ENCODE data around the gene MAT1A.

DNA sequence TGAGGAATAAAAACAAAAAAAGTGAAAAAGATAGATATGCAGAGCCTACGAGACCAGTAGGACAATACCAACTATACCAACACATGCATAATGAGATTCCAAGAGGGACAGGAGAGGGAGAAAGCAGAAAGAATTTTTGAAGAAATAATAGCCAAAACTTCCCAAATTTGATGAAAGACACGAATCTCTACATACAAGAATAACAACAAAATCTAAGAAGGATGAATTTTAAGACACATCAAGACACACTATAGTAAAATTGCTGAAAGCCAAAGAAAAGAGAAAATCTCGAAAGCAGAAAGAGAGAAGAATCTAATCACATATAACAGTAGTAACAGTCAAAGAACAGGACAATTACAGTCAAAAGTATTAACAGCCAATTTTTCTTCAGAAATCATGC, 7.5 kb upstream of the MAT1A start:
- no peak for TF ChIP-seq CTCF (IDR thresholded peaks at IDR 0.05)
- no peak for TF ChIP-seq ESRRA (CRISPR knock-in tag; IDR thresholded peaks at IDR 0.05; ENCODE audit: borderline replicate concordance)
- TF ChIP-seq CREM (CRISPR knock-in tag; IDR thresholded peaks at IDR 0.05) = no peak
- no peak for TF ChIP-seq IRF2 (CRISPR knock-in tag; IDR thresholded peaks at IDR 0.05; ENCODE audit: borderline replicate concordance, low read depth)
- TF ChIP-seq, protein P1, sequence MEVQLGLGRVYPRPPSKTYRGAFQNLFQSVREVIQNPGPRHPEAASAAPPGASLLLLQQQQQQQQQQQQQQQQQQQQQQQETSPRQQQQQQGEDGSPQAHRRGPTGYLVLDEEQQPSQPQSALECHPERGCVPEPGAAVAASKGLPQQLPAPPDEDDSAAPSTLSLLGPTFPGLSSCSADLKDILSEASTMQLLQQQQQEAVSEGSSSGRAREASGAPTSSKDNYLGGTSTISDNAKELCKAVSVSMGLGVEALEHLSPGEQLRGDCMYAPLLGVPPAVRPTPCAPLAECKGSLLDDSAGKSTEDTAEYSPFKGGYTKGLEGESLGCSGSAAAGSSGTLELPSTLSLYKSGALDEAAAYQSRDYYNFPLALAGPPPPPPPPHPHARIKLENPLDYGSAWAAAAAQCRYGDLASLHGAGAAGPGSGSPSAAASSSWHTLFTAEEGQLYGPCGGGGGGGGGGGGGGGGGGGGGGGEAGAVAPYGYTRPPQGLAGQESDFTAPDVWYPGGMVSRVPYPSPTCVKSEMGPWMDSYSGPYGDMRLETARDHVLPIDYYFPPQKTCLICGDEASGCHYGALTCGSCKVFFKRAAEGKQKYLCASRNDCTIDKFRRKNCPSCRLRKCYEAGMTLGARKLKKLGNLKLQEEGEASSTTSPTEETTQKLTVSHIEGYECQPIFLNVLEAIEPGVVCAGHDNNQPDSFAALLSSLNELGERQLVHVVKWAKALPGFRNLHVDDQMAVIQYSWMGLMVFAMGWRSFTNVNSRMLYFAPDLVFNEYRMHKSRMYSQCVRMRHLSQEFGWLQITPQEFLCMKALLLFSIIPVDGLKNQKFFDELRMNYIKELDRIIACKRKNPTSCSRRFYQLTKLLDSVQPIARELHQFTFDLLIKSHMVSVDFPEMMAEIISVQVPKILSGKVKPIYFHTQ (CRISPR knock-in tag; IDR thresholded peaks at IDR 0.05) = no peak
- TF ChIP-seq ZNF121 (CRISPR knock-in tag; IDR thresholded peaks at IDR 0.05) = no peak
- TF ChIP-seq E2F5 (CRISPR knock-in tag; IDR thresholded peaks at IDR 0.05) = no peak
- TF ChIP-seq, protein P2, sequence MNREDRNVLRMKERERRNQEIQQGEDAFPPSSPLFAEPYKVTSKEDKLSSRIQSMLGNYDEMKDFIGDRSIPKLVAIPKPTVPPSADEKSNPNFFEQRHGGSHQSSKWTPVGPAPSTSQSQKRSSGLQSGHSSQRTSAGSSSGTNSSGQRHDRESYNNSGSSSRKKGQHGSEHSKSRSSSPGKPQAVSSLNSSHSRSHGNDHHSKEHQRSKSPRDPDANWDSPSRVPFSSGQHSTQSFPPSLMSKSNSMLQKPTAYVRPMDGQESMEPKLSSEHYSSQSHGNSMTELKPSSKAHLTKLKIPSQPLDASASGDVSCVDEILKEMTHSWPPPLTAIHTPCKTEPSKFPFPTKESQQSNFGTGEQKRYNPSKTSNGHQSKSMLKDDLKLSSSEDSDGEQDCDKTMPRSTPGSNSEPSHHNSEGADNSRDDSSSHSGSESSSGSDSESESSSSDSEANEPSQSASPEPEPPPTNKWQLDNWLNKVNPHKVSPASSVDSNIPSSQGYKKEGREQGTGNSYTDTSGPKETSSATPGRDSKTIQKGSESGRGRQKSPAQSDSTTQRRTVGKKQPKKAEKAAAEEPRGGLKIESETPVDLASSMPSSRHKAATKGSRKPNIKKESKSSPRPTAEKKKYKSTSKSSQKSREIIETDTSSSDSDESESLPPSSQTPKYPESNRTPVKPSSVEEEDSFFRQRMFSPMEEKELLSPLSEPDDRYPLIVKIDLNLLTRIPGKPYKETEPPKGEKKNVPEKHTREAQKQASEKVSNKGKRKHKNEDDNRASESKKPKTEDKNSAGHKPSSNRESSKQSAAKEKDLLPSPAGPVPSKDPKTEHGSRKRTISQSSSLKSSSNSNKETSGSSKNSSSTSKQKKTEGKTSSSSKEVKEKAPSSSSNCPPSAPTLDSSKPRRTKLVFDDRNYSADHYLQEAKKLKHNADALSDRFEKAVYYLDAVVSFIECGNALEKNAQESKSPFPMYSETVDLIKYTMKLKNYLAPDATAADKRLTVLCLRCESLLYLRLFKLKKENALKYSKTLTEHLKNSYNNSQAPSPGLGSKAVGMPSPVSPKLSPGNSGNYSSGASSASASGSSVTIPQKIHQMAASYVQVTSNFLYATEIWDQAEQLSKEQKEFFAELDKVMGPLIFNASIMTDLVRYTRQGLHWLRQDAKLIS (CRISPR knock-in tag; IDR thresholded peaks at IDR 0.05; ENCODE audit: borderline replicate concordance) = no peak
- no peak for TF ChIP-seq USF2 (CRISPR knock-in tag; IDR thresholded peaks at IDR 0.05)
- no peak for TF ChIP-seq FOXP4 (CRISPR knock-in tag; IDR thresholded peaks at IDR 0.05)
- TF ChIP-seq TEAD4 (CRISPR knock-in tag; IDR thresholded peaks at IDR 0.05) = no peak
- TF ChIP-seq, protein P3, sequence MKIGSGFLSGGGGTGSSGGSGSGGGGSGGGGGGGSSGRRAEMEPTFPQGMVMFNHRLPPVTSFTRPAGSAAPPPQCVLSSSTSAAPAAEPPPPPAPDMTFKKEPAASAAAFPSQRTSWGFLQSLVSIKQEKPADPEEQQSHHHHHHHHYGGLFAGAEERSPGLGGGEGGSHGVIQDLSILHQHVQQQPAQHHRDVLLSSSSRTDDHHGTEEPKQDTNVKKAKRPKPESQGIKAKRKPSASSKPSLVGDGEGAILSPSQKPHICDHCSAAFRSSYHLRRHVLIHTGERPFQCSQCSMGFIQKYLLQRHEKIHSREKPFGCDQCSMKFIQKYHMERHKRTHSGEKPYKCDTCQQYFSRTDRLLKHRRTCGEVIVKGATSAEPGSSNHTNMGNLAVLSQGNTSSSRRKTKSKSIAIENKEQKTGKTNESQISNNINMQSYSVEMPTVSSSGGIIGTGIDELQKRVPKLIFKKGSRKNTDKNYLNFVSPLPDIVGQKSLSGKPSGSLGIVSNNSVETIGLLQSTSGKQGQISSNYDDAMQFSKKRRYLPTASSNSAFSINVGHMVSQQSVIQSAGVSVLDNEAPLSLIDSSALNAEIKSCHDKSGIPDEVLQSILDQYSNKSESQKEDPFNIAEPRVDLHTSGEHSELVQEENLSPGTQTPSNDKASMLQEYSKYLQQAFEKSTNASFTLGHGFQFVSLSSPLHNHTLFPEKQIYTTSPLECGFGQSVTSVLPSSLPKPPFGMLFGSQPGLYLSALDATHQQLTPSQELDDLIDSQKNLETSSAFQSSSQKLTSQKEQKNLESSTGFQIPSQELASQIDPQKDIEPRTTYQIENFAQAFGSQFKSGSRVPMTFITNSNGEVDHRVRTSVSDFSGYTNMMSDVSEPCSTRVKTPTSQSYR (CRISPR knock-in tag; IDR thresholded peaks at IDR 0.05) = no peak

All from WTC11 (cell line).